ENCODE data around the gene TMEM186. TPM values are rescaled to one million over a fixed set of nuclear protein-coding genes. Genes with fewer than 3 reads are reported as not detected.

TMEM186 gene
- total and polyA plus RNA-seq, 9 of the 15 experiments (the other 6 are each of a cell fraction or from before 2014, with no cell fraction given), result 10.1 to 33.4 (median 16.4) TPM

DNA sequence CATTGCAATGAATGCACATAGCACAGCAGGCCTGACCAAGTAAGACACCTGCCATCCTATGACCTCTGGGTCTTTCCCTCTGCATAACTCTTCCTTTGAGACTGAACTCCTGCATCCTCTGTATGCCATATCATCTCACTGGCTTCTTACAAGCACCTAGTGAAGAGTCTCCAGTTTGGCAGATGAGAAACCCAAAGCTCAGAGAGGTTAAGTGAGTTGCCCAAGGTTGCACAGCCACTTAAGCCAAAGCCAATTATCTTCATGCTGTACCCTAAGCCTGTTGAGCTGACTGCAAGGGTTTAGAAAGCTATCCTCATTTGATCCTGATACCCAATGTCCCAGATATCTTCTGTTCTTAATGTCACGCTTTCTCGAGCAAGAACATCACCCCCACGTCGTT, 35.2 kb downstream of the TMEM186 start:
- FAIRE-seq (no peak), DNase-seq (ENCODE audit: extremely low read depth in 1 of 4, low spot score in 3 of 4) (no peak), ATAC-seq (no peak)
- no peaks in the 10 kb centered on the region for H3K36me3 ChIP-seq (ENCODE audit: control insufficient read depth, insufficient read depth, low read length)
- BruUV-seq (replicated peaks), result no TSS peak
- CTCF ChIA-PET (ENCODE audit: low intra/inter-chr PET ratio), result no interaction called here
- no peak overlapping the region for H3K4me3 ChIP-seq
- H4K20me1 ChIP-seq (replicated peaks; ENCODE audit: control insufficient read depth, insufficient read depth, low read length), result peaks cover 9% of the 10 kb centered on the region
- TF ChIP-seq FOXA3 (CRISPR knock-in tag; conservative IDR thresholded peaks at IDR 0.05 in 1 of 2, IDR thresholded peaks at IDR 0.05 in 1 of 2) (no peak), KDM1A (IDR thresholded peaks at IDR 0.05) (peak in 1 of 2 experiments; percentile 45; a peak in 2 of 4 replicates), SMARCA5 (IDR thresholded peaks at IDR 0.05) (0 out of 2 replicates have a peak, but pooled peaks have one; percentile 41), ZFP36 (IDR thresholded peaks at IDR 0.05; ENCODE audit: low read depth, low read length, partially characterized antibody) (peak; percentile 83), TFAM (CRISPR knock-in tag; conservative IDR thresholded peaks at IDR 0.05) (no peak), BCOR (IDR thresholded peaks at IDR 0.05) (peak; percentile 63; the same call in 1 of the 2 replicates), RBM25 (IDR thresholded peaks at IDR 0.05; ENCODE audit: low read depth, low read length, severe bottlenecking) (peak; percentile 84), ERF (CRISPR knock-in tag; IDR thresholded peaks at IDR 0.05) (no peak)
- TF ChIP-seq, protein P1, sequence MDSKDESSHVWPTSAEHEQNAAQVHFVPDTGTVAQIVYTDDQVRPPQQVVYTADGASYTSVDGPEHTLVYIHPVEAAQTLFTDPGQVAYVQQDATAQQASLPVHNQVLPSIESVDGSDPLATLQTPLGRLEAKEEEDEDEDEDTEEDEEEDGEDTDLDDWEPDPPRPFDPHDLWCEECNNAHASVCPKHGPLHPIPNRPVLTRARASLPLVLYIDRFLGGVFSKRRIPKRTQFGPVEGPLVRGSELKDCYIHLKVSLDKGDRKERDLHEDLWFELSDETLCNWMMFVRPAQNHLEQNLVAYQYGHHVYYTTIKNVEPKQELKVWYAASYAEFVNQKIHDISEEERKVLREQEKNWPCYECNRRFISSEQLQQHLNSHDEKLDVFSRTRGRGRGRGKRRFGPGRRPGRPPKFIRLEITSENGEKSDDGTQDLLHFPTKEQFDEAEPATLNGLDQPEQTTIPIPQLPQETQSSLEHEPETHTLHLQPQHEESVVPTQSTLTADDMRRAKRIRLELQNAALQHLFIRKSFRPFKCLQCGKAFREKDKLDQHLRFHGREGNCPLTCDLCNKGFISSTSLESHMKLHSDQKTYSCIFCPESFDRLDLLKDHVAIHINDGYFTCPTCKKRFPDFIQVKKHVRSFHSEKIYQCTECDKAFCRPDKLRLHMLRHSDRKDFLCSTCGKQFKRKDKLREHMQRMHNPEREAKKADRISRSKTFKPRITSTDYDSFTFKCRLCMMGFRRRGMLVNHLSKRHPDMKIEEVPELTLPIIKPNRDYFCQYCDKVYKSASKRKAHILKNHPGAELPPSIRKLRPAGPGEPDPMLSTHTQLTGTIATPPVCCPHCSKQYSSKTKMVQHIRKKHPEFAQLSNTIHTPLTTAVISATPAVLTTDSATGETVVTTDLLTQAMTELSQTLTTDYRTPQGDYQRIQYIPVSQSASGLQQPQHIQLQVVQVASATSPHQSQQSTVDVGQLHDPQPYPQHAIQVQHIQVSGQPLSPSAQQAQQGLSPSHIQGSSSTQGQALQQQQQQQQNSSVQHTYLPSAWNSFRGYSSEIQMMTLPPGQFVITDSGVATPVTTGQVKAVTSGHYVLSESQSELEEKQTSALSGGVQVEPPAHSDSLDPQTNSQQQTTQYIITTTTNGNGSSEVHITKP (IDR thresholded peaks at IDR 0.05; ENCODE audit: partially characterized antibody), result no peak
- no peaks in the 10 kb centered on the region for H3K9me1 ChIP-seq (ENCODE audit: control insufficient read depth, insufficient read depth, low read length)
- H3K4me2 ChIP-seq (ENCODE audit: insufficient read depth, low read length), result no peak overlapping the region
- no peaks in the 10 kb centered on the region for H3K4me1 ChIP-seq (replicated peaks in 1 of 2; ENCODE audit: control insufficient read depth in 2 of 2, insufficient read depth in 2 of 2, low read length in 2 of 2)
- intact Hi-C loops (cut with micrococcal nuclease), result no loop called here
- 0% methylated on average over 4 of the region's 4 CpGs for WGBS (ENCODE audit: insufficient coverage, low coverage, missing lambda C conversion rate)
- H3K9me3 ChIP-seq (replicated peaks; ENCODE audit: control insufficient read depth, insufficient read depth, low read depth, low read length), result no peaks in the 10 kb centered on the region
- H3K79me2 ChIP-seq (ENCODE audit: control insufficient read depth, insufficient read depth, low read length), result no peaks in the 10 kb centered on the region
- H3K27ac ChIP-seq (ENCODE audit: extremely low read depth, low read depth, low read length), result no peak overlapping the region
- peaks cover 34 to 66% of the 10 kb centered on the region in 2 experiments for H3K27me3 ChIP-seq (ENCODE audit: control insufficient read depth in 2 of 2, insufficient read depth in 2 of 2, low read length in 2 of 2)
- POLR2A ChIA-PET, result no interaction called here
- no peak overlapping the region for H3K9ac ChIP-seq (ENCODE audit: insufficient read depth in 1 of 2, low read depth in 2 of 2, low read length in 2 of 2)
- no peak overlapping the region for H2AFZ ChIP-seq (ENCODE audit: low read depth, low read length)
- in situ Hi-C loops (cut with MboI), result no loop called here

Measured in K562 (cell line).